HEK293 (cell line): ENCODE results near the gene C9orf78.

Experiments used
- CTCF ChIA-PET: fragments of 350-600 bp; formaldehyde crosslinking; extraction: SDS; loops from one replicate; lab custom pipeline; 2021; ENCODE audit warnings: antibody characterized with exemption; lab: Yijun Ruan, JAX
- POLR2A ChIA-PET: fragments of 300-600 bp; formaldehyde crosslinking; extraction: SDS; loops from one replicate; lab custom pipeline; 2020; ENCODE audit warnings: antibody characterized with exemption, inconsistent platforms; lab: Yijun Ruan, JAX
- H3K27ac ChIP-seq: fragments of 200-500 bp; sonication (Bioruptor generic); 2 replicates; pipeline ENCODE4 v1.5.1; 2014; ENCODE audit warnings: low read depth, low read length, control low read depth, inconsistent platforms; ENCODE audit errors: extremely low read depth
- H3K36me3 ChIP-seq, 2 experiments: fragments of 200-500 bp in 1 of 2; sonication (Bioruptor generic) in 1 of 2; 1 replicate in 1 of 2; 2 replicates in 1 of 2; pipeline ENCODE4 v1.5.1; 2014 to 2017; ENCODE audit warnings: inconsistent platforms in 2 of 2, low read length in 2 of 2; ENCODE audit not compliant: control insufficient read depth in 2 of 2, insufficient read depth in 1 of 2
- H3K4me1 ChIP-seq: fragments of 200-500 bp; sonication (Bioruptor generic); 2 replicates; pipeline ENCODE4 v1.5.1; 2014; ENCODE audit warnings: mild to moderate bottlenecking, low read length, inconsistent platforms; ENCODE audit not compliant: control insufficient read depth, insufficient read depth
- H3K4me3 ChIP-seq: 2 replicates; pipeline ENCODE4 v1.5.1; 2011; ENCODE audit warnings: low read depth, mild to moderate bottlenecking, control low read depth, low read length, moderate library complexity
- H3K9me3 ChIP-seq: fragments of 200-500 bp; sonication (Bioruptor generic); 2 replicates; pipeline ENCODE4 v1.5.1; 2014; ENCODE audit warnings: low read depth, low read length, inconsistent platforms; ENCODE audit not compliant: control insufficient read depth, insufficient read depth
- GLI2 ChIP-seq: fragments of 450-650 bp; formaldehyde crosslinking; IDR thresholded peaks from 2 replicates; pipeline ENCODE4; 2017; ENCODE audit warnings: missing biosample characterization, missing genetic modification characterization, low read depth, borderline replicate concordance
- GLIS1 ChIP-seq: fragments of 450-650 bp; formaldehyde crosslinking; IDR thresholded peaks from 2 replicates; pipeline ENCODE4 v1.5.1; 2016; ENCODE audit warnings: missing biosample characterization, missing genetic modification characterization
- KLF7 ChIP-seq: fragments of 450-650 bp; formaldehyde crosslinking; IDR thresholded peaks from 2 replicates; pipeline ENCODE4 v1.5.1; 2016; ENCODE audit warnings: missing biosample characterization, missing genetic modification characterization, borderline replicate concordance
- KLF9 ChIP-seq: fragments of 450-650 bp; formaldehyde crosslinking; IDR thresholded peaks from 2 replicates; pipeline ENCODE4 v1.5.1; 2016; ENCODE audit warnings: missing biosample characterization, missing genetic modification characterization, low read depth
- MYNN ChIP-seq: fragments of 450-650 bp; formaldehyde crosslinking; IDR thresholded peaks from 2 replicates; pipeline ENCODE4 v1.5.1; 2016; ENCODE audit warnings: missing biosample characterization, missing genetic modification characterization, borderline replicate concordance
- MZF1 ChIP-seq: fragments of 450-650 bp; formaldehyde crosslinking; IDR thresholded peaks from 2 replicates; pipeline ENCODE4 v1.5.1; 2017; ENCODE audit warnings: missing biosample characterization, missing genetic modification characterization, borderline replicate concordance
- PRDM1 ChIP-seq: fragments of 450-650 bp; formaldehyde crosslinking; IDR thresholded peaks from 2 replicates; pipeline ENCODE4; 2016; ENCODE audit warnings: missing biosample characterization, missing genetic modification characterization
- ZBTB1 ChIP-seq: fragments of 450-650 bp; formaldehyde crosslinking; IDR thresholded peaks from 2 replicates; pipeline ENCODE4 v1.5.1; 2016; ENCODE audit warnings: missing biosample characterization, missing genetic modification characterization
- ZBTB20 ChIP-seq: fragments of 450-650 bp; formaldehyde crosslinking; IDR thresholded peaks from 2 replicates; pipeline ENCODE4 v1.5.1; 2016; ENCODE audit warnings: missing biosample characterization, missing genetic modification characterization
- ZNF138 ChIP-seq: fragments of 450-650 bp; formaldehyde crosslinking; IDR thresholded peaks from 2 replicates; pipeline ENCODE4 v1.5.1; 2016; ENCODE audit warnings: missing biosample characterization, missing genetic modification characterization, borderline replicate concordance
- ZNF23 ChIP-seq: fragments of 450-650 bp; formaldehyde crosslinking; IDR thresholded peaks from 2 replicates; pipeline ENCODE4 v1.5.1; 2016; ENCODE audit warnings: missing biosample characterization, missing genetic modification characterization, borderline replicate concordance
- ZNF266 ChIP-seq: fragments of 450-650 bp; formaldehyde crosslinking; IDR thresholded peaks from 2 replicates; pipeline ENCODE4 v1.5.1; 2016; ENCODE audit warnings: missing biosample characterization, missing genetic modification characterization, low read depth
- ZNF311 ChIP-seq: fragments of 450-650 bp; formaldehyde crosslinking; IDR thresholded peaks from 2 replicates; pipeline ENCODE4 v1.5.1; 2017; ENCODE audit warnings: missing biosample characterization, missing genetic modification characterization, borderline replicate concordance
- ZNF514 ChIP-seq: fragments of 450-650 bp; formaldehyde crosslinking; IDR thresholded peaks from 2 replicates; pipeline ENCODE4 v1.5.1; 2016; ENCODE audit warnings: missing biosample characterization, missing genetic modification characterization
- ZNF560 ChIP-seq: fragments of 450-650 bp; formaldehyde crosslinking; IDR thresholded peaks from 2 replicates; pipeline ENCODE4 v1.5.1; 2017; ENCODE audit warnings: missing biosample characterization, missing genetic modification characterization, borderline replicate concordance
- ZNF626 ChIP-seq: fragments of 450-650 bp; sonication (Bioruptor Pico); formaldehyde crosslinking; IDR thresholded peaks from 2 replicates; pipeline ENCODE4 v1.5.1; 2018; ENCODE audit warnings: missing biosample characterization, missing genetic modification characterization, inconsistent platforms
- ZNF645 ChIP-seq: fragments of 450-650 bp; formaldehyde crosslinking; IDR thresholded peaks from 2 replicates; pipeline ENCODE4; 2016; ENCODE audit warnings: missing biosample characterization, missing genetic modification characterization
- ZNF843 ChIP-seq: fragments of 450-650 bp; formaldehyde crosslinking; IDR thresholded peaks from 2 replicates; pipeline ENCODE4 v1.5.1; 2016; ENCODE audit warnings: missing biosample characterization, missing genetic modification characterization

The C9orf78 gene

GRCh38 chr9:129814432-129815223 is 20.4 kb downstream of the C9orf78 start:
- Histone ChIP-seq H3K4me3 (no peak overlapping the region), H3K27ac (no peak overlapping the region), H3K4me1 (no peaks in the 10 kb centered on the region), H3K36me3 (peaks cover 16 to 90% of the 10 kb centered on the region in 2 experiments), H3K9me3 (no peaks in the 10 kb centered on the region)
- TF ChIP-seq ZBTB20 (peak; percentile 93), ZNF23 (tag by site-specific recombination) (no peak)
- ChIA-PET POLR2A (interaction anchor here (0.5 to 1.8 kb wide), 2 partner anchors 11 to 33 kb away, joined by 3 to 8 read pairs; partner anchors contain the start of gene TOR1B), CTCF (no interaction called here)

- TF ChIP-seq KLF9 (tag by site-specific recombination), result no peak
- TF ChIP-seq MYNN (tag by site-specific recombination), result no peak
- no peak for TF ChIP-seq GLI2 (tag by site-specific recombination)
- TF ChIP-seq GLIS1 (tag by site-specific recombination), result peak; percentile 79
- no peak for TF ChIP-seq ZNF626
- 0 out of 2 replicates have a peak, but pooled peaks have one; percentile 5 for TF ChIP-seq PRDM1 (tag by site-specific recombination)
- no peak for TF ChIP-seq ZNF138
- TF ChIP-seq, all 188 proteins: peak for 2
- POLR2A ChIA-PET, result interaction anchor here (1.7 to 1.8 kb wide), 2 partner anchors 9 to 10 kb away, joined by 8 to 10 read pairs; partner anchors contain the start of genes TOR1A and TOR1B
- Histone ChIP-seq H3K9me3 (no peaks in the 10 kb centered on the region), H3K36me3 (peaks cover 14 to 93% of the 10 kb centered on the region in 2 experiments), H3K4me3 (no peak overlapping the region), H3K4me1 (no peaks in the 10 kb centered on the region), H3K27ac (no peak overlapping the region)
- CTCF ChIA-PET, result interaction anchor here (0.6 kb wide), 1 partner anchor 485 kb away, joined by 3 read pairs; no protein-coding TSS in a partner anchor
These were observed 21.4 kb downstream of the C9orf78 start for GRCh38 chr9:129813661-129814060.

GRCh38 chr9:129812385-129812784 is 22.7 kb downstream of the C9orf78 start:
- Histone ChIP-seq H3K9me3 (no peaks in the 10 kb centered on the region), H3K4me3 (no peak overlapping the region), H3K4me1 (no peaks in the 10 kb centered on the region)
- TF ChIP-seq ZNF843 (tag by site-specific recombination) (no peak), MZF1 (tag by site-specific recombination) (no peak), ZNF311 (tag by site-specific recombination) (no peak), ZBTB1 (tag by site-specific recombination) (no peak), ZNF560 (no peak), ZNF514 (tag by site-specific recombination) (no peak), KLF7 (no peak), ZNF645 (tag by site-specific recombination) (no peak), ZNF266 (no peak)
- TF ChIP-seq, all 188 proteins: peak for 0
- ChIA-PET POLR2A (interaction anchor here (0.7 to 3.0 kb wide), 5 partner anchors 9 to 22 kb away, joined by 3 to 12 read pairs (median 10); partner anchors contain the start of genes C9orf78, TOR1A and USP20), CTCF (interaction anchor here (0.6 to 1.4 kb wide), 3 partner anchors 22 to 227 kb away, joined by 3 to 4 read pairs (median 3); no protein-coding TSS in a partner anchor)
- Histone ChIP-seq H3K36me3 (peaks cover 11 to 89% of the 10 kb centered on the region in 2 experiments; a peak in 2 of 3 replicates), H3K27ac (no peak overlapping the region)
